ENCODE data around the gene POC1A. TPM values are rescaled to one million over a fixed set of nuclear protein-coding genes. Genes with fewer than 3 reads are reported as not detected.

Gene POC1A
- total RNA-seq, 1 experiment from 2014 or later: 32.2 TPM

DNA sequence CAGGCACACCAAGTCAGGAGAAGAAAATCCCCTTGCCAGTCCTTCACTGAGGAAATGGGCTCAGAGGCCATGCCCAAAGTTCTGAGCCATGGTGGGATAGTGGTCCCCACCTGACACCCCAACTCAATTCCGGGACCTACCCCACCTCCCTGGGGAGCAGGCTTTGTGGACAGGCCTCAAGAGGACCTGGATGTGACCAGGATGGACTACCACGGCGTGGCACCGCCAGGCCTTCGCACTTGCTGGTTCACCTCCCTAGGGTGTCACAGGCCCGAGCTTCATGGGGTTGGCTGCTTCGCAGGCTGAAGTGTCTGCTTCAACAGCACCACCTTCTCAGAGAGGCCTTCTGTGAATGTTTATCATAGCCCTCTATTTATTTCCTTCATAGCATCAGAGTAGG, 31.7 kb downstream of the POC1A start:
- peak overlapping the region; percentile 39 for H3K27ac Mint-ChIP-seq (ENCODE audit: unreplicated experiment)
- no TSS peak for BruUV-seq (replicated peaks)
- Histone ChIP-seq H3K4me3 (ENCODE audit: low read depth, low read length) (no peak overlapping the region), H3K4me1 (peaks cover 7% of the 10 kb centered on the region; the same call in 1 of the 2 replicates), H3K9me3 (no peaks in the 10 kb centered on the region), H3K36me3 (ENCODE audit: control insufficient read depth, insufficient read depth, low read length) (peaks cover 2% of the 10 kb centered on the region), H3K27me3 (replicated peaks; ENCODE audit: control insufficient read depth, insufficient read depth, low read length) (no peaks in the 10 kb centered on the region)
- POLR2A ChIA-PET: no interaction called here
- peaks cover 32% of the 10 kb centered on the region for H3K36me3 Mint-ChIP-seq (ENCODE audit: insufficient read depth, unreplicated experiment)
- no peaks in the 10 kb centered on the region for H3K9me3 Mint-ChIP-seq (ENCODE audit: unreplicated experiment)
- intact Hi-C loops (cut with micrococcal nuclease; ENCODE audit: unreplicated experiment): no loop called here
- CTCF ChIA-PET: interaction anchor here (0.6 to 2.0 kb wide), 6 partner anchors 34 to 121 kb away, joined by 3 to 13 read pairs (median 5); partner anchors contain the start of gene DUSP7
- no peak overlapping the region for H3K4me3 Mint-ChIP-seq (ENCODE audit: unreplicated experiment)
- TF ChIP-seq, protein P1, sequence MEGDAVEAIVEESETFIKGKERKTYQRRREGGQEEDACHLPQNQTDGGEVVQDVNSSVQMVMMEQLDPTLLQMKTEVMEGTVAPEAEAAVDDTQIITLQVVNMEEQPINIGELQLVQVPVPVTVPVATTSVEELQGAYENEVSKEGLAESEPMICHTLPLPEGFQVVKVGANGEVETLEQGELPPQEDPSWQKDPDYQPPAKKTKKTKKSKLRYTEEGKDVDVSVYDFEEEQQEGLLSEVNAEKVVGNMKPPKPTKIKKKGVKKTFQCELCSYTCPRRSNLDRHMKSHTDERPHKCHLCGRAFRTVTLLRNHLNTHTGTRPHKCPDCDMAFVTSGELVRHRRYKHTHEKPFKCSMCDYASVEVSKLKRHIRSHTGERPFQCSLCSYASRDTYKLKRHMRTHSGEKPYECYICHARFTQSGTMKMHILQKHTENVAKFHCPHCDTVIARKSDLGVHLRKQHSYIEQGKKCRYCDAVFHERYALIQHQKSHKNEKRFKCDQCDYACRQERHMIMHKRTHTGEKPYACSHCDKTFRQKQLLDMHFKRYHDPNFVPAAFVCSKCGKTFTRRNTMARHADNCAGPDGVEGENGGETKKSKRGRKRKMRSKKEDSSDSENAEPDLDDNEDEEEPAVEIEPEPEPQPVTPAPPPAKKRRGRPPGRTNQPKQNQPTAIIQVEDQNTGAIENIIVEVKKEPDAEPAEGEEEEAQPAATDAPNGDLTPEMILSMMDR (IDR thresholded peaks at IDR 0.05; ENCODE audit: insufficient read depth in 1 of 2, low read depth in 1 of 2, low read length in 1 of 2, severe bottlenecking in 1 of 2, unreplicated experiment in 1 of 2): no peak
- DNase-seq: no peak
- H3K27me3 Mint-ChIP-seq (ENCODE audit: insufficient read depth, unreplicated experiment): no peaks in the 10 kb centered on the region
- no peaks in the 10 kb centered on the region for H3K4me1 Mint-ChIP-seq (ENCODE audit: low read depth, unreplicated experiment)

DNA sequence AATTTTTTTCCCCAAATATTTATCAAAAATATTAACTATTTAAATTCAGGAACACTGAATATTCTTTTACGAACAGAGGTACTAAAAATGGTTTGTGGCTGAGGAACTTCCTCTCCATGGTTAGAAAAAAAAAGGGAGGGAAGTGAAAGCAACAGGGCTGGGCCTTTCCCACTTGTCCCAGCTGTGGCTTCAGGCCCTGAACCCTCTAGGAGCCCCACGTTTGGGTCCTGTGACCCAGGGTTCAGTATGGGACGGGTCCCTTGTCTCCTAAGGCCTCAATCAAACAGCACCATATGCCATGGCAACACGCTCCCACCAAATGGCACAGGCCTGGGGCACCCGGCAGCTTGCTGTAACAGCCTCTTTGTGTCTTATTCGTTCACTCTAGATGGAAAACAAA, 32.4 kb downstream of the POC1A start:
- peaks cover 2% of the 10 kb centered on the region for H3K36me3 ChIP-seq (ENCODE audit: control insufficient read depth, insufficient read depth, low read length)
- DNase-seq: no peak
- no peaks in the 10 kb centered on the region for H3K9me3 ChIP-seq
- Mint-ChIP-seq H3K27ac (ENCODE audit: unreplicated experiment) (peak overlapping the region; percentile 39), H3K27me3 (ENCODE audit: insufficient read depth, unreplicated experiment) (no peaks in the 10 kb centered on the region), H3K4me1 (ENCODE audit: low read depth, unreplicated experiment) (no peaks in the 10 kb centered on the region), H3K9me3 (ENCODE audit: unreplicated experiment) (no peaks in the 10 kb centered on the region), H3K4me3 (ENCODE audit: unreplicated experiment) (no peak overlapping the region), H3K36me3 (ENCODE audit: insufficient read depth, unreplicated experiment) (peaks cover 29% of the 10 kb centered on the region)
- peaks cover 7% of the 10 kb centered on the region; the same call in 1 of the 2 replicates for H3K4me1 ChIP-seq
- POLR2A ChIA-PET: interaction anchor here (0.6 kb wide), 1 partner anchor 414 kb away, joined by 3 read pairs; the partner anchor contains the start of gene UQCC5
- BruUV-seq (replicated peaks): no TSS peak
- TF ChIP-seq, protein P1 (IDR thresholded peaks at IDR 0.05; ENCODE audit: insufficient read depth in 1 of 2, low read depth in 1 of 2, low read length in 1 of 2, severe bottlenecking in 1 of 2, unreplicated experiment in 1 of 2): no peak
- H3K4me3 ChIP-seq (ENCODE audit: low read depth, low read length): no peak overlapping the region
- no peaks in the 10 kb centered on the region for H3K27me3 ChIP-seq (replicated peaks; ENCODE audit: control insufficient read depth, insufficient read depth, low read length)
- CTCF ChIA-PET: interaction anchor here (0.6 kb wide), 1 partner anchor 65 kb away, joined by 3 read pairs; no protein-coding TSS in a partner anchor
- intact Hi-C loops (cut with micrococcal nuclease; ENCODE audit: unreplicated experiment): loop anchor here (2.0 kb wide), 1 partner anchor 65 kb away; the partner anchor contains the start of gene DUSP7

- intact Hi-C loops (cut with micrococcal nuclease; ENCODE audit: unreplicated experiment): loop anchor here (2.0 kb wide), 1 partner anchor 65 kb away; the partner anchor contains the start of gene DUSP7
- TF ChIP-seq, protein P1 (IDR thresholded peaks at IDR 0.05; ENCODE audit: insufficient read depth in 1 of 2, low read depth in 1 of 2, low read length in 1 of 2, severe bottlenecking in 1 of 2, unreplicated experiment in 1 of 2): no peak
- Histone ChIP-seq H3K36me3 (ENCODE audit: control insufficient read depth, insufficient read depth, low read length) (peaks cover 2% of the 10 kb centered on the region), H3K27me3 (replicated peaks; ENCODE audit: control insufficient read depth, insufficient read depth, low read length) (no peaks in the 10 kb centered on the region), H3K4me1 (peaks cover 7% of the 10 kb centered on the region; the same call in 1 of the 2 replicates), H3K4me3 (ENCODE audit: low read depth, low read length) (no peak overlapping the region), H3K9me3 (no peaks in the 10 kb centered on the region)
- DNase-seq: no peak
- no peak overlapping the region for H3K4me3 Mint-ChIP-seq (ENCODE audit: unreplicated experiment)
- H3K27ac Mint-ChIP-seq (ENCODE audit: unreplicated experiment): peak overlapping the region; percentile 77
- BruUV-seq (replicated peaks): no TSS peak
- ChIA-PET CTCF (interaction anchor here (0.6 kb wide), 1 partner anchor 64 kb away, joined by 3 read pairs; no protein-coding TSS in a partner anchor), POLR2A (interaction anchor here (0.6 kb wide), 1 partner anchor 415 kb away, joined by 3 read pairs; the partner anchor contains the start of gene UQCC5)
- H3K9me3 Mint-ChIP-seq (ENCODE audit: unreplicated experiment): no peaks in the 10 kb centered on the region
- no peaks in the 10 kb centered on the region for H3K4me1 Mint-ChIP-seq (ENCODE audit: low read depth, unreplicated experiment)
- H3K27me3 Mint-ChIP-seq (ENCODE audit: insufficient read depth, unreplicated experiment): no peaks in the 10 kb centered on the region
- peaks cover 25% of the 10 kb centered on the region for H3K36me3 Mint-ChIP-seq (ENCODE audit: insufficient read depth, unreplicated experiment)
These were observed 32.8 kb downstream of the POC1A start for GRCh38 chr3:52121464-52121805.

Data from Caco-2 (cell line).